Fibroblast of skin of right quadriceps (primary cell): ENCODE measurements around the gene SMPDL3B.
"Not testable (repeated sequence)": the region's sequence is repeated elsewhere in the genome, so short reads cannot be mapped to it uniquely, and the experiment has no call there.

Source experiments
- DNase-seq: peaks from one replicate; pipeline ENCODE4 v3.0.0-alpha.2; 2013

Gene SMPDL3B

GRCh38 chr1:27971674-27972073, 36.9 kb downstream of the SMPDL3B start:
- peak; percentile 26 for DNase-seq

GRCh38 chr1:27972141-27972540, 37.3 kb downstream of the SMPDL3B start:
- DNase-seq: no peak

GRCh38 chr1:27973771-27974416, 39.1 kb downstream of the SMPDL3B start:
- DNase-seq: no peak

- DNase-seq: no peak
Observed at GRCh38 chr1:27974417-27974781, 39.6 kb downstream of the SMPDL3B start.

DNA sequence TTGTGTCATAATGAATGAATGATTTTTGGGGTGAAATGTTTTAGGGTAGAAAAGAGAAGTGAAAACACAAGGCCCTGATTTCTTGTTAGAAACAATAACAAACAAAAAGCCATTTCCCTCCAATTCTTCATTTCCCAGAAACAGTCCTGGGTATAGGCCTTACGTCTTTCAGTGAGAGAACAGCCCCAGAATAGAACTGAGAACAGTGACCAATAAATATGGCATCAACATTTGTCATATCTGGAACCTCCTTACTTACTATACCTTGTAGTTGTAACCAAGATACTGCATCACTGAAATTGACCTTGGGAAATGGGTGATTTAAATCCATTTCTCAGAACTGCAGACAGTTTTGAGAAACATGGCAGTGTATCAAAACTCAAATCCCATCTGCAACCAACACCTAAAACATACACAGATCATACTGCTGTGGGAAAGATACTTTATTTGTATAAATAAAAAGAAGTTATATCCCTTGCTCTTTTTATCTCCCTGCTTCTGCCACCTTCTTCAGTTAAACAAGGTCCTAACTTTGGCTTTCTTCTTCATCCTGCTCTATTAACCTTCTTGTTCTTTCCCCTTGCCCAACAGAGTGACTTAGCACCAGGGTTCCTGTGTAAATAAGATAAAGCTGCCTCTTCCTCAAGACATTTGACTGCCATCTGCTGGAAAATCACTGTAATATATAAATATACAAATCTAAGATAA, 44.5 kb downstream of the SMPDL3B start:
- peak; percentile 57 for DNase-seq

DNA sequence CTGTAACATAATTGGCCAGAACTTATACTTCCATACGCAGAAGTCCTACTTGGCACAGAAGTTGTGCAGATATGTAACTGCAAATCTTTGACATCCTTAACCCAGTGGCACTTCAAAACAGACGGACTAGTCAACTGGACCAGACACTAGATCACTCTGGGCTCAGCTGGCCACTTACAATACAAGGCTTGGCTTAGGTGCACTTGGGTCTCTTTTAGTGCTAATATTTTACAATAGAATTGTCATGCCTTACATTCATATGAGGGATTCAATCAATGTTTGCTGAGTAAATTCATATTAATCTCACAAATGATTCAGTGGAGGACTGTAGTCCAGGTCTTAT, 45.0 kb downstream of the SMPDL3B start:
- no peak for DNase-seq

- DNase-seq: no peak
Observed at GRCh38 chr1:27980216-27980845, 45.5 kb downstream of the SMPDL3B start.

- DNase-seq: peak; percentile 15
Observed at GRCh38 chr1:27981145-27981544, 46.3 kb downstream of the SMPDL3B start.

DNA sequence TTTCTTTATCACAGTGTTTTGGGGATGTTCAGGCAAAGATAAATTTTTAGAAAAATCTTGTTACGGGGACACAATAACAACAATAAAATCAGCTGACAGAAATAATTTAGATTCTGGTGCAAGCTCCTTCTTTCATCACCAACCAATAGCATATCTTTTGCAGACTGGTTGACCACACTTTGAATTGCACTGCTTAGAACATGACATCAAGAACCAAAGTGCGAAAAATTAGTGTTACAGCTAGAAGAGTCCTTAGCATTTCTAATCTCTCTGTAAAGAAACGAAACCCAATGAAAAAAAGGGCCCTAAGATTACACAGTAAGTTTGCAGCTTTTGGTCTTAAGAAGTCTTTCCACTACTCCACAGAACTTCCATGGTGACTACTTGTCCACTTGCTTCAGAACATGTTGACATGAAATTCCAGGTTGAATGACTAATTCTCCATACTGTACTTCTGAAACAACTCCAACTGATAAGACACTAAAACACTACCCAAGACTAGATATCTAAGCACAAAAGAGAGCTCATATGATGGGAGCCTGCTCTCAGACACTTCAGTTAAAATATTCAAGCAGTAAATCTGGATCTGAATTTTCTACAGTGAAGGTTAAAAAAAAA, 56.2 kb downstream of the SMPDL3B start:
- no peak for DNase-seq

- DNase-seq: no peak
Observed at GRCh38 chr1:27992276-27992675, 57.5 kb downstream of the SMPDL3B start.

GRCh38 chr1:27993241-27993640, 58.4 kb downstream of the SMPDL3B start:
- no peak for DNase-seq

DNA sequence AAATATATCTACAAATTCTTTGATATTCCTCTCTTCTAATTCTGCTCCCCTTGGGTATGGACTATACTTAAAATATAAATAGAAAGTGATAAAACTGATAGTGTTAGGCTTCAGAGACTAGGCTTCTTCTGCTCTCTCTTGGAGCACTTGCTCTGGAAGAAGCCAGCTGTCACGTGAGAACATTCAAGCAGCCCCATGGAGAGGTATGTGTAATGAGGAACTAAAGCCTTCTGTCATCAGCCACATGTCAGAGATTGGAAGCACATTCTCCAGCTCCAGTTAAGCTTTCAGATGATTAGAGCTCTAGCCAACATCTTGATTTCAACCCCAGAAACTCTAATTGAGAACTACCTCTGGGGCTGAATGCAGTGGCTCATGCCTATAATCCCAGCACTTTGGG, 59.3 kb downstream of the SMPDL3B start:
- no peak for DNase-seq

DNA sequence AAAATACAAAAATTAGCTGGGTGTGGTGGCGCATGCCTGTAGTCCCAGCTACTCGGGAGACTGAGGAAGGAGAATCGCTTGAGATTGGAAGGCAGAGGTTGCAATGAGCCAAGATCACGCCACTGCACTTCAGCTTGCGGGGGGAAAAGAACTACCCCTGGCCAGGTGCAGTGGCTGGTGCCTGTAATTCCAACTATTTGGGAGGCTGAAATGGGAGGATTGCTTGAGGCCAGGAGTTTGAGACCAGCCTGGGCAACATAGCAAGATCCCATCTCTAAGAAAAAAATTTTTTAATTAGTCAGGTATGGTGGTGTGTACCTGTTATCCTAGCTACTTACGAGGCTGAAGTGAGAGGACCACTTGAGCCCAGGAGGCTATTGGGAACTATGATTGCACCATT, 59.7 kb downstream of the SMPDL3B start:
- not testable (repeated sequence) for DNase-seq

DNA sequence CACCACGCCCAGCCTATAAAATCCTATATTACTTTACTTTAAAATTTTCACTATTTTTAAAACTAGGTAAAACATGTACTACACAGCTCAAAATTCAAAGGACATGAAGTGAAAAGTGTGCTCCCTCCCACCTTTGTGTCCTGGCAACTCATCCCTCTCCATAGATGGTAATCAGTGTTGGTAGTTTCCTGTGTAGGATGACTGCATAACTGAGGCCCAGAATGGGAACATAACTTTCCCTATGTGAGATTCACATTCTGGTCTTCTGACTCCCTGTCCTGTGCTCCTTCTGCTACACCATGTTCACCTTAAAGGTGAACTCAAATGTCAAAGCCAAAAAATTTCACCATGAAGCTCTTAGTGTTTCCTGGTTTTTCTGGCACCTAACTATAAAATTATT, 64.3 kb downstream of the SMPDL3B start:
- no peak for DNase-seq

DNA sequence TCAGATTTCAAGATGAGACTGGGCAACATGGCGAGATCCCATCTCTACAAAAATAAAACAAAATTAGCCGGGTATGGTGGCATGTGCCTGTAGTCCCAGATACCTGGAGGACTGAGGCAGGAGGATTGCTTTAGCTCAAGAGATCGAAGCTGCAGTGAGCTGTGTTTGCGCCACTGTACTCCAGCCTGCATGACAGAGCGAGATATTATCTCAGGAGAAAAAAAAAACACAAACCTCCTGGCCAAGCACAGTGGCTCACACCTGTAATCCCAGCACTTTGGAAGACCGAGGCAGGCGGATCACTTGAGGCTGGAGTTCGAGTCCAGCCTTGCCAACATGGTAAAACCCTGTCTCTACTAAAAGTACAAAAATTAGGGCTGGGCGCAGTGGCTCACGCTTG, 67.8 kb downstream of the SMPDL3B start:
- DNase-seq: no peak

GRCh38 chr1:28003117-28003516, 68.3 kb downstream of the SMPDL3B start:
- DNase-seq: not testable (repeated sequence)
